Measurements from ENCODE around the gene PNN. TPM values are rescaled to one million over a fixed set of nuclear protein-coding genes. Genes with fewer than 3 reads are reported as not detected.

Gene PNN
- total and polyA plus RNA-seq, 2 of the 4 experiments (the other 2 are of a cell fraction), result 14.9 to 28.8 TPM

- Histone ChIP-seq H3K9me3 (ENCODE audit: control insufficient read depth, insufficient read depth, low read length) (no peaks in the 10 kb centered on the region), H4K91ac (ENCODE audit: insufficient read depth, low read depth, low read length) (no peak overlapping the region), H3K4ac (ENCODE audit: low read depth, low read length) (no peak overlapping the region), H2BK120ac (ENCODE audit: low read depth, low read length) (no peak overlapping the region), H4K5ac (ENCODE audit: low read depth, low read length) (no peak overlapping the region), H2AFZ (replicated peaks; ENCODE audit: low read length, poor library complexity) (no peak overlapping the region), H2AK5ac (ENCODE audit: low read depth, low read length) (no peak overlapping the region), H3K14ac (replicated peaks; ENCODE audit: low read depth, low read length) (no peak overlapping the region), H3K9me1 (ENCODE audit: insufficient read depth, low read length) (no peaks in the 10 kb centered on the region), H3K4me1 (ENCODE audit: control insufficient read depth, insufficient read depth, low read length) (peaks cover 2% of the 10 kb centered on the region; the same call in 1 of the 2 replicates), H3K9ac (ENCODE audit: low read depth, low read length) (no peak overlapping the region), H2BK5ac (ENCODE audit: low read depth, low read length, poor library complexity, severe bottlenecking) (no peak overlapping the region), H2BK15ac (ENCODE audit: low read depth, low read length) (no peak overlapping the region), H3K18ac (ENCODE audit: low read depth, low read length) (no peak overlapping the region), H3K4me3 (ENCODE audit: insufficient read depth, low read depth, low read length) (no peak overlapping the region), H2AK9ac (replicated peaks; ENCODE audit: low read depth, low read length, poor library complexity) (no peak overlapping the region), H3K27me3 (ENCODE audit: control insufficient read depth, insufficient read depth, low read length) (no peaks in the 10 kb centered on the region), H3K36me3 (ENCODE audit: control insufficient read depth, insufficient read depth, low read length) (no peaks in the 10 kb centered on the region), H3K56ac (ENCODE audit: extremely low read depth, insufficient read depth, low read length) (no peak overlapping the region), H3K4me2 (ENCODE audit: low read depth, low read length) (no peak overlapping the region), H4K20me1 (ENCODE audit: insufficient read depth, low read length) (no peaks in the 10 kb centered on the region), H3K79me1 (ENCODE audit: low read depth in 1 of 2, low read length in 2 of 2) (no peaks in the 10 kb centered on the region), H4K8ac (ENCODE audit: low read depth in 2 of 2, low read length in 2 of 2) (no peak overlapping the region), H3K27ac (ENCODE audit: insufficient read depth, low read length) (no peak overlapping the region), H2BK20ac (ENCODE audit: low read depth, low read length) (no peak overlapping the region), H3K23ac (ENCODE audit: low read depth, low read length) (no peak overlapping the region)
- intact Hi-C loops (cut with micrococcal nuclease) (no loop called here), dilution Hi-C loops (cut with HindIII; ENCODE audit: low sequenced_read_pairs, unreplicated experiment) (no loop called here), in situ Hi-C loops (cut with MboI; ENCODE audit: low sequenced_read_pairs) (no loop called here)
- no CpG with 5 or more reads among the region's 8 CpGs for WGBS, 2 experiments (ENCODE audit: extremely low coverage in 2 of 2, insufficient read length in 1 of 2)
- DNase-seq (no peak), ATAC-seq (ENCODE audit: low read depth) (no peak)
- ChIA-PET POLR2A (ENCODE audit: unreplicated experiment) (no interaction called here), CTCF (no interaction called here)
- TF ChIP-seq RFX5 (IDR thresholded peaks at IDR 0.05; ENCODE audit: low read depth, low read length) (no peak), FOS (IDR thresholded peaks at IDR 0.05; ENCODE audit: low read depth, low read length) (no peak), CEBPB (IDR thresholded peaks at IDR 0.05; ENCODE audit: low read depth, low read length) (no peak), BHLHE40 (IDR thresholded peaks at IDR 0.05; ENCODE audit: low read depth, low read length) (no peak), NFE2L2 (IDR thresholded peaks at IDR 0.05; ENCODE audit: low read depth, low read length) (no peak), CTCF (conservative IDR thresholded peaks at IDR 0.05; ENCODE audit: low read depth, low read length) (no peak), MXI1 (IDR thresholded peaks at IDR 0.05; ENCODE audit: borderline replicate concordance, low read depth, low read length) (no peak), RCOR1 (IDR thresholded peaks at IDR 0.05; ENCODE audit: insufficient replicate concordance, low read length) (no peak), CHD1 (IDR thresholded peaks at IDR 0.05; ENCODE audit: low read depth, low read length) (no peak), RAD21 (IDR thresholded peaks at IDR 0.05; ENCODE audit: low read length) (no peak)
- BruUV-seq (replicated peaks), result no TSS peak
Measured at GRCh38 chr14:39217214-39217879, 42.3 kb downstream of the PNN start.
